RCC 7860 (cell line): Measurements from ENCODE around the gene C1QBP.
"Not testable (repeated sequence)": the region's sequence is repeated elsewhere in the genome, so short reads cannot be mapped to it uniquely, and the experiment has no call there.

Experiments
- DNase-seq: peaks from one replicate; pipeline ENCODE4 v3.0.0-alpha.2; 2015; ENCODE audit warnings: low spot score
- FAIRE-seq: peaks from 2 replicates; lab custom pipeline; 2012; peaks lifted over from hg19 to GRCh38; lab: Jason Lieb, UNC

C1QBP gene, protein sequence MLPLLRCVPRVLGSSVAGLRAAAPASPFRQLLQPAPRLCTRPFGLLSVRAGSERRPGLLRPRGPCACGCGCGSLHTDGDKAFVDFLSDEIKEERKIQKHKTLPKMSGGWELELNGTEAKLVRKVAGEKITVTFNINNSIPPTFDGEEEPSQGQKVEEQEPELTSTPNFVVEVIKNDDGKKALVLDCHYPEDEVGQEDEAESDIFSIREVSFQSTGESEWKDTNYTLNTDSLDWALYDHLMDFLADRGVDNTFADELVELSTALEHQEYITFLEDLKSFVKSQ

GRCh38 chr17:5438716-5439445 is at the start of gene C1QBP:
Gene C1QBP, minus strand, starts transcription at chr17:5439155. Its CDS starts 82 bp downstream, at chr17:5439073.
- FAIRE-seq: peak; percentile 38
- DNase-seq: peak; percentile 81

DNA sequence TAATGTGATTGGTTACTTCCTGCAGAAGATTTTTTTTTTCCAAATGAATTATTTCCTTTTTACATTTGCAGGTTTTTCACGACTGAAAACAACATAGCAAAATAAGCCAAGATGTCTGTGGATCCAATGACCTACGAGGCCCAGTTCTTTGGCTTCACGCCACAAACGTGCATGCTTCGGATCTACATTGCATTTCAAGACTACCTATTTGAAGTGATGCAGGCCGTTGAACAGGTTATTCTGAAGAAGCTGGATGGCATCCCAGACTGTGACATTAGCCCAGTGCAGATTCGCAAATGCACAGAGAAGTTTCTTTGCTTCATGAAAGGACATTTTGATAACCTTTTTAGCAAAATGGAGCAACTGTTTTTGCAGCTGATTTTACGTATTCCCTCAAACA is 49.8 kb upstream of the C1QBP start:
- DNase-seq (no peak), FAIRE-seq (no peak)

GRCh38 chr17:5486206-5487124 is 47.5 kb upstream of the C1QBP start, which contains the start of gene MIS12:
Gene MIS12, plus strand, starts transcription at chr17:5486566. Its CDS starts 2,297 bp downstream, at chr17:5488863.
- FAIRE-seq: peak; percentile 62
- DNase-seq: peak; percentile 95

- FAIRE-seq (no peak), DNase-seq (peak; percentile 35)
Measured at GRCh38 chr17:5485270-5486205, 46.6 kb upstream of the C1QBP start, which contains the start of gene DERL2. Gene DERL2, minus strand, starts transcription at chr17:5486178. Its CDS starts 17 bp downstream, at chr17:5486161.

DNA sequence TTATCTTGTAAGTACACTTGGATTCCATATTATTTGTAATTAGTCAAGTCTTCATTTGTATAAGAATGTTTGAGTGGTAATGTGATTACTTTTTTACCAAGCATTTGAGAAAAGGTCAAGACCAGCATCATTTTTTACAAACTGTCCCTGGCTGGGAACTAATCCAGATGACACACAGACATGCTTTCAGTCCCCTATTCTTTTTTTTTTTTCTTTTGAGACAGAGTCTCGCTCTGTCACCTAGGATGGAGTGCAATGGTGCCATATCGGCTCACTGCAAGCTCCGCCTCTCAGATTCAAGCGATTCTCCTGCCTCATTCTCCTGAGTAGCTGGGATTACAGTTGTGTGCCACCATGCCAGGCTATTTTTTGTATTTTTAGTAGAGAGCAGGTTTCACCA is 42.5 kb upstream of the C1QBP start:
- FAIRE-seq: no peak
- no peak for DNase-seq

GRCh38 chr17:5480962-5481361 is 42.0 kb upstream of the C1QBP start:
- DNase-seq (no peak), FAIRE-seq (no peak)

GRCh38 chr17:5478992-5479391 is 40.0 kb upstream of the C1QBP start:
- no peak for FAIRE-seq

DNA sequence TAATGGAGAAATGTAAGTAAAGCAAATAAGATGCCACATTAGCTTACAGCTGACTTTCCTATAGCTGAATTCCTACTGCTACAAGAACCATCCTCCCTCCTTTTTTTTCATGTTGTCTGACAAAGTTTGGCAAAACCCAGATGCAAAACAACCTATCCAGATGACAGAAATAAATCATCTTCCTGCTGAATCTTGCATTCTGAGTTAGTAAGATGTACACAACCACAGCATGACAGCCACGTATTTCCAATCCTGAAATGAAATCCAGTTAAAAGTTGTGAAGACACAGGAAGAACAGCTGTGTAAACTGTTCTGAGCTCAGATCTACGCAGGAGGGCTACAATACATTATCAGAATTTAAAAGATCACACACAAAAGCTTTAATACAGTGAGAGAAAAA is 35.0 kb upstream of the C1QBP start:
- DNase-seq (no peak), FAIRE-seq (no peak)

More at GRCh38 chr17:5478992-5479391, 40.0 kb upstream of the C1QBP start:
- no peak for DNase-seq

DNA sequence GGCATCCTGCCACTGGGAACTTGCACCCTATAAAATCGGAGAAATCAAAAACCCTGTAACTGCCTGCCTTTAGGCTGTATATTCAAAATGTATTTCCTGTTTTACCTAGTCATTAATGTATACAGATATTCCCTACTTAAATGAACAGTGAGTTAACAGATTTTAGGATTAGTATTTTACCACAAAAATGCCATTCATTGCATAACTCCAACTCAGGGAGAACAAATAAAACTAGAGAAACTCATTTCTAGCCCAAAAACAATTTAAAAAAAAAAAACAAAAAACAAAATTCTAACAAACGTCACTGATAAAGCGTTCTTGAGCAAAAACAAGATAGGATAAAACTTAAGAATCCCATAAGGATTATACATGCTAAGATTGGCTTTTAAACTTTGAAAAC is 33.6 kb upstream of the C1QBP start:
- DNase-seq (no peak), FAIRE-seq (no peak)

GRCh38 chr17:5468075-5468473 is 29.1 kb upstream of the C1QBP start:
- no peak for FAIRE-seq

DNA sequence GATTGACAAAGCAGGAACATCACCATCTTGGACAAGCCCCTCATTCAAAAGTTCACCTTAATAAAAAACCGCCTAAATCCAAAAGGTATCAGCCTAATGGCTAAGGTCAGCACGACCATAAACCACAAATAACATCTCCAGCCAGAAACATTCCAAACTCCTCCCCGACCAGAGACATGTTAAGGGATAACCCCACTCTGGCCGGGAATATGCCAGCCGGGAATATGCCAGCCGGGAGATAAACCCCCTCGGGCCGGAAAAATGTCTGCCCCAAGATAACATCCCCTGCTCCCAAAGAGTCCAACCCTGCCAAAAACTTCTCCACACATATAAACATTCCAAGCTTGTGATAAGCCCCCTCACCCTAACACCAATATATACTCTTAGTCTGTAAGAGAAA is 28.5 kb upstream of the C1QBP start:
- FAIRE-seq (no peak), DNase-seq (no peak)

More at GRCh38 chr17:5468075-5468473, 29.1 kb upstream of the C1QBP start:
- DNase-seq: no peak

GRCh38 chr17:5466295-5466694 is 27.3 kb upstream of the C1QBP start:
- FAIRE-seq (no peak), DNase-seq (no peak)

- DNase-seq (no peak), FAIRE-seq (no peak)
Measured at GRCh38 chr17:5464717-5465507, 26.0 kb upstream of the C1QBP start.

DNA sequence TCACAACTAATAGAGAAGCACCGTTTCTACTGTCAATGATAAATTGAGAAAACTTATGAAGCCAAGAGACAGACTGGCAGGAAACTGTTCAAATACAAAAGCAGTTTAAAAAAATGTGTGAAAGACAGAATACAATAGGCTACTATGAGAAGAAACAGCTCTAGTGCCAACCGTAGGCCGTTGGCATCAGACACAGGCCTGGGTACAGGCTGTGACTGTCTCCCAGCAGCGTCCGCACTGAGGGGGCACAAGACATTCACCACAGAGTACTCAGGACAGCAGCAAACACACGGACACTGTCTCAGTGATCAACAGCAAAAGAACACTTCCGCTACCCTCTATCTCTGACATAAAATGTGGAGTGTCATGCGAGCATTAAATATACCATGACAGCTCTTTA is 7.8 kb upstream of the C1QBP start:
- DNase-seq (no peak), FAIRE-seq (no peak)

DNA sequence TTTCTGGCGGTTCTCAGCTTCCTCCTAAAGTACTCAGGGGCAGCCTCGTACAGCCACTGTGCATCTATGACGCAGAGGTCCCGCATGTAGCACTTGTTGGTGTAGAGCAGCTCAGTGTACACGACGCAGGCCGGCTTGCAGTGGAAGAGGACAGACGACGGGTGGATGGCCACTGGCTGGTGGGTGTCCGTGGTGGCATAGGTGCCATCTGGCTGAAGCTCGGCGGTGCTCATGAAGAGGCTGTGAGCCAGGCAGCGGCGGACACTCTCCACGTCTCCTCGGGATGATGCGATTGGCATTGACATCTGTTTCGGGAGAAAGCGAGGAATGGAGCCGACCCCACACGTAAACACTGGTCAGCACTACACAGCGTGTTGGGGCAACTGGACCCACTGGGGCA is 5.3 kb upstream of the C1QBP start:
- DNase-seq (no peak), FAIRE-seq (no peak)

DNA sequence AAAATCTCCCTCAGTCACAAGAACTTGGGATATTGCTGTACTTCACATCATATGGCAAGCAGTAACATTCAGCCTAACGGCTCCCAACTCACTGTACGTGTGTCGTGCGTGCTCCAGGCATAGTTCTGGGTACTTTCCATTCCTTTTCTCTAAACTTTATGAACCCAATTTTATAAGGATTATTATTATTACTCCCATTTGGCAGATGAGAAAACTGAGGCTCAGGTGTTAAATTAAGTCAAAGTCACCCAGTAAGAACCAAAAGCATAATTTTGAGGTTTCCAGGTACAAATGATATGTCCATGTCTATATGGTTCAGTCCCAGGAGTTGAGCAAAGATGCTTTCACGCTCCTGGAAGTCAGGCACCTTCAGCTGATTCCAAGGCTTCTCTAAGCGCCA is 4.8 kb upstream of the C1QBP start:
- DNase-seq (no peak), FAIRE-seq (no peak)

- DNase-seq (no peak), FAIRE-seq (no peak)
Measured at GRCh38 chr17:5439446-5439764, 450 bp upstream of the C1QBP start.

DNA sequence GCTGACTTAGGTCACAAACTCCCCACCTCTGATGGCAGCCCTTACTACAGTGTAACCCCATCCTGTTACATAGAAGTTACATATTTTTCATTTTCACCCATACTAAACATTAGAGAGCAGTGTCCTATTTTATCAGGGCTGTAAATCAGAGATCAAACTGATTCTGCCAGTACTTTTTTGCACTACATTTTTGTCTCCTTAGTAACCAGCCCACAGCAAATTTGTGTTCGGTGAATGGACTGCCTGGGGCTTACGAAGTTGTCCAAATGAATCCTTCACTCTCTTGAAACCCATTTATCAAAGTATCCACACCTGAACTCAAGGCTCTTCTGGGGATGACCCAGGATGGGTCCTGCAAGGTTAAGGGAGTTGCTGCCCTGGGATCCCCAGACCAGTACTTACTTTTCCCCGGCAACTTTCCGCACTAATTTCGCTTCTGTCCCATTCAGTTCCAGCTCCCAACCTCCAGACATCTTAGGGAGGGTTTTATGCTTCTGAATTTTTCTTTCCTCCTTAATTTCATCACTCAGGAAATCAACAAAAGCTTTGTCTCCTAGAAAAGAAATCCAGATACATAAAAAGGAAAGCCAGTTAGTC is 1.1 kb downstream of the C1QBP start:
- FAIRE-seq: no peak
- DNase-seq: peak; percentile 5

- FAIRE-seq, DNase-seq: not testable (repeated sequence)
Measured at GRCh38 chr17:5435781-5436315, 3.1 kb downstream of the C1QBP start.
